Stomach (tissue), 4 donors: Measurements from ENCODE around the gene DPP10.

Source experiments
- EP300 ChIP-seq: sonication (generic); formaldehyde crosslinking; IDR thresholded peaks from one replicate; pipeline ENCODE4 v1.6.1; 2017; ENCODE audit warnings: antibody characterized with exemption
- POLR2A ChIP-seq, 4 donors: fragments of 450-650 bp; IDR thresholded peaks; one replicate each; pipeline ENCODE4 v1.6.1; 2016; ENCODE audit warnings: antibody characterized with exemption in 4 of 4, control low read depth in 2 of 4, mild to moderate bottlenecking in 1 of 4, moderate library complexity in 1 of 4
- POLR2AphosphoS5 ChIP-seq, 3 donors: sonication (generic); formaldehyde crosslinking; IDR thresholded peaks; one replicate each; pipeline ENCODE4 v1.6.1; 2016; ENCODE audit warnings: antibody characterized with exemption in 3 of 3
- TF ChIP-seq, protein P1 (sequence below), 7 experiments: fragments of 450-650 bp in 4 of 7; fragments of 200-600 bp in 3 of 7; sonication (generic) in 3 of 7; IDR thresholded peaks; one replicate each; pipeline ENCODE4 v1.5.1; 2016 to 2019; ENCODE audit warnings: antibody characterized with exemption in 7 of 7, control low read depth in 2 of 7, mild to moderate bottlenecking in 1 of 7

GRCh38 chr2:115654362-115654761 lies 1211.9 kb downstream of the DPP10 start:
- TF ChIP-seq, protein P1, sequence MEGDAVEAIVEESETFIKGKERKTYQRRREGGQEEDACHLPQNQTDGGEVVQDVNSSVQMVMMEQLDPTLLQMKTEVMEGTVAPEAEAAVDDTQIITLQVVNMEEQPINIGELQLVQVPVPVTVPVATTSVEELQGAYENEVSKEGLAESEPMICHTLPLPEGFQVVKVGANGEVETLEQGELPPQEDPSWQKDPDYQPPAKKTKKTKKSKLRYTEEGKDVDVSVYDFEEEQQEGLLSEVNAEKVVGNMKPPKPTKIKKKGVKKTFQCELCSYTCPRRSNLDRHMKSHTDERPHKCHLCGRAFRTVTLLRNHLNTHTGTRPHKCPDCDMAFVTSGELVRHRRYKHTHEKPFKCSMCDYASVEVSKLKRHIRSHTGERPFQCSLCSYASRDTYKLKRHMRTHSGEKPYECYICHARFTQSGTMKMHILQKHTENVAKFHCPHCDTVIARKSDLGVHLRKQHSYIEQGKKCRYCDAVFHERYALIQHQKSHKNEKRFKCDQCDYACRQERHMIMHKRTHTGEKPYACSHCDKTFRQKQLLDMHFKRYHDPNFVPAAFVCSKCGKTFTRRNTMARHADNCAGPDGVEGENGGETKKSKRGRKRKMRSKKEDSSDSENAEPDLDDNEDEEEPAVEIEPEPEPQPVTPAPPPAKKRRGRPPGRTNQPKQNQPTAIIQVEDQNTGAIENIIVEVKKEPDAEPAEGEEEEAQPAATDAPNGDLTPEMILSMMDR (IDR thresholded peaks at IDR 0.05) = no peak
- no peak for TF ChIP-seq POLR2A (IDR thresholded peaks at IDR 0.05)
- TF ChIP-seq POLR2AphosphoS5 (IDR thresholded peaks at IDR 0.05) = no peak
- TF ChIP-seq EP300 = no peak
